Medulla oblongata (tissue), 1 donor: ENCODE measurements around the gene TBC1D14.

Experiments used
- DNase-seq: peaks from one replicate; pipeline ENCODE4 v3.0.0-alpha.2; 2015; ENCODE audit errors: extremely low spot score

The TBC1D14 gene

GRCh38 chr4:7042503-7043283 is 133.1 kb downstream of the TBC1D14 start:
- DNase-seq, result peak; percentile 99

- no peak for DNase-seq
Observed at GRCh38 chr4:7043284-7044136, 133.9 kb downstream of the TBC1D14 start, which contains the start of gene TADA2B. Gene TADA2B, plus strand, starts transcription at chr4:7043372. Its CDS starts 208 bp downstream, at chr4:7043580.

- peak; percentile 12 for DNase-seq
Observed at GRCh38 chr4:7044137-7044930, 134.7 kb downstream of the TBC1D14 start.

- no peak for DNase-seq
Observed at GRCh38 chr4:7045553-7045952, 135.9 kb downstream of the TBC1D14 start.

- no peak for DNase-seq
Observed at GRCh38 chr4:7045961-7046921, 136.6 kb downstream of the TBC1D14 start.

GRCh38 chr4:7046971-7047370 is 137.3 kb downstream of the TBC1D14 start:
- DNase-seq, result no peak

GRCh38 chr4:7048642-7049041 is 139.0 kb downstream of the TBC1D14 start:
- DNase-seq, result no peak

GRCh38 chr4:7049295-7049694 is 139.7 kb downstream of the TBC1D14 start:
- no peak for DNase-seq

- no peak for DNase-seq
Observed at GRCh38 chr4:7049739-7050138, 140.1 kb downstream of the TBC1D14 start.

- DNase-seq, result no peak
Observed at GRCh38 chr4:7050481-7051143, 141.0 kb downstream of the TBC1D14 start.

GRCh38 chr4:7051144-7051495 is 141.5 kb downstream of the TBC1D14 start:
- DNase-seq, result no peak

GRCh38 chr4:7051905-7052304 is 142.3 kb downstream of the TBC1D14 start:
- DNase-seq, result no peak

GRCh38 chr4:7052313-7052712 is 142.7 kb downstream of the TBC1D14 start:
- no peak for DNase-seq

- DNase-seq, result peak; percentile 76
Observed at GRCh38 chr4:7052923-7053715, 143.5 kb downstream of the TBC1D14 start.

- DNase-seq, result no peak
Observed at GRCh38 chr4:7054106-7054880, 144.7 kb downstream of the TBC1D14 start.

- DNase-seq, result no peak
Observed at GRCh38 chr4:7055111-7055989, 145.7 kb downstream of the TBC1D14 start.

- DNase-seq, result no peak
Observed at GRCh38 chr4:7055990-7056325, 146.3 kb downstream of the TBC1D14 start.

GRCh38 chr4:7058792-7059191 is 149.2 kb downstream of the TBC1D14 start:
- DNase-seq, result no peak
